HEK293 (cell line): Measurements from ENCODE around the gene PTCD1.

Experiments
- BCL11A ChIP-seq: fragments of 450-650 bp; formaldehyde crosslinking; IDR thresholded peaks from 2 replicates; pipeline ENCODE4 v1.5.1; 2016; ENCODE audit warnings: low read depth, missing biosample characterization, missing genetic modification characterization
- CTCF ChIP-seq: fragments of 450-650 bp; formaldehyde crosslinking; IDR thresholded peaks from 2 replicates; pipeline ENCODE4 v1.5.1; 2016; ENCODE audit warnings: missing biosample characterization, missing genetic modification characterization
- HOXC10 ChIP-seq: sonication (generic); formaldehyde crosslinking; IDR thresholded peaks from 2 replicates; pipeline ENCODE4 v1.8.1; 2023; ENCODE audit warnings: mild to moderate bottlenecking, missing genetic modification reagents
- KLF9 ChIP-seq: fragments of 450-650 bp; formaldehyde crosslinking; IDR thresholded peaks from 2 replicates; pipeline ENCODE4 v1.5.1; 2016; ENCODE audit warnings: missing biosample characterization, missing genetic modification characterization, low read depth
- TRIM28 ChIP-seq: IDR thresholded peaks from 2 replicates; pipeline ENCODE4 v1.6.1; 2011; ENCODE audit warnings: low read length, control low read depth, borderline replicate concordance
- ZBTB7A ChIP-seq: fragments of 450-650 bp; formaldehyde crosslinking; IDR thresholded peaks from 2 replicates; pipeline ENCODE4 v1.5.1; 2016; ENCODE audit warnings: low read depth, missing biosample characterization, missing genetic modification characterization
- ZBTB8A ChIP-seq: fragments of 450-650 bp; formaldehyde crosslinking; IDR thresholded peaks from 2 replicates; pipeline ENCODE4 v1.5.1; 2016; ENCODE audit warnings: missing biosample characterization, missing genetic modification characterization
- ZNF138 ChIP-seq: fragments of 450-650 bp; formaldehyde crosslinking; IDR thresholded peaks from 2 replicates; pipeline ENCODE4 v1.5.1; 2016; ENCODE audit warnings: missing biosample characterization, missing genetic modification characterization, borderline replicate concordance
- ZNF514 ChIP-seq: fragments of 450-650 bp; formaldehyde crosslinking; IDR thresholded peaks from 2 replicates; pipeline ENCODE4 v1.5.1; 2016; ENCODE audit warnings: missing biosample characterization, missing genetic modification characterization
- ZNF518A ChIP-seq: fragments of 450-650 bp; formaldehyde crosslinking; conservative IDR thresholded peaks from 2 replicates; pipeline ENCODE4 v1.5.1; 2016; ENCODE audit warnings: low read depth, missing biosample characterization, missing genetic modification characterization
- ZNF549 ChIP-seq: fragments of 450-650 bp; IDR thresholded peaks from 2 replicates; pipeline ENCODE4 v1.5.1; 2018; ENCODE audit warnings: missing biosample characterization, missing genetic modification characterization, mild to moderate bottlenecking, inconsistent platforms, moderate library complexity
- ZNF785 ChIP-seq: fragments of 450-650 bp; formaldehyde crosslinking; IDR thresholded peaks from 2 replicates; pipeline ENCODE4 v1.5.1; 2016; ENCODE audit warnings: missing biosample characterization, missing genetic modification characterization
- TF ChIP-seq, protein P1 (sequence below): fragments of 450-650 bp; formaldehyde crosslinking; IDR thresholded peaks from 2 replicates; pipeline ENCODE4 v1.5.1; 2016; ENCODE audit warnings: missing biosample characterization, missing genetic modification characterization

- no peak for TF ChIP-seq ZNF785 (tag by site-specific recombination)
- TF ChIP-seq ZNF138 (tag by site-specific recombination), result no peak
- TF ChIP-seq CTCF (tag by site-specific recombination), result no peak
- TF ChIP-seq ZNF514 (tag by site-specific recombination), result no peak
- no peak for TF ChIP-seq KLF9 (tag by site-specific recombination)
- TF ChIP-seq HOXC10 (CRISPR knock-in tag), result no peak
- no peak for TF ChIP-seq ZBTB8A (tag by site-specific recombination)
- TF ChIP-seq ZNF549, result no peak
- no peak for TF ChIP-seq TRIM28
- TF ChIP-seq, protein P1, sequence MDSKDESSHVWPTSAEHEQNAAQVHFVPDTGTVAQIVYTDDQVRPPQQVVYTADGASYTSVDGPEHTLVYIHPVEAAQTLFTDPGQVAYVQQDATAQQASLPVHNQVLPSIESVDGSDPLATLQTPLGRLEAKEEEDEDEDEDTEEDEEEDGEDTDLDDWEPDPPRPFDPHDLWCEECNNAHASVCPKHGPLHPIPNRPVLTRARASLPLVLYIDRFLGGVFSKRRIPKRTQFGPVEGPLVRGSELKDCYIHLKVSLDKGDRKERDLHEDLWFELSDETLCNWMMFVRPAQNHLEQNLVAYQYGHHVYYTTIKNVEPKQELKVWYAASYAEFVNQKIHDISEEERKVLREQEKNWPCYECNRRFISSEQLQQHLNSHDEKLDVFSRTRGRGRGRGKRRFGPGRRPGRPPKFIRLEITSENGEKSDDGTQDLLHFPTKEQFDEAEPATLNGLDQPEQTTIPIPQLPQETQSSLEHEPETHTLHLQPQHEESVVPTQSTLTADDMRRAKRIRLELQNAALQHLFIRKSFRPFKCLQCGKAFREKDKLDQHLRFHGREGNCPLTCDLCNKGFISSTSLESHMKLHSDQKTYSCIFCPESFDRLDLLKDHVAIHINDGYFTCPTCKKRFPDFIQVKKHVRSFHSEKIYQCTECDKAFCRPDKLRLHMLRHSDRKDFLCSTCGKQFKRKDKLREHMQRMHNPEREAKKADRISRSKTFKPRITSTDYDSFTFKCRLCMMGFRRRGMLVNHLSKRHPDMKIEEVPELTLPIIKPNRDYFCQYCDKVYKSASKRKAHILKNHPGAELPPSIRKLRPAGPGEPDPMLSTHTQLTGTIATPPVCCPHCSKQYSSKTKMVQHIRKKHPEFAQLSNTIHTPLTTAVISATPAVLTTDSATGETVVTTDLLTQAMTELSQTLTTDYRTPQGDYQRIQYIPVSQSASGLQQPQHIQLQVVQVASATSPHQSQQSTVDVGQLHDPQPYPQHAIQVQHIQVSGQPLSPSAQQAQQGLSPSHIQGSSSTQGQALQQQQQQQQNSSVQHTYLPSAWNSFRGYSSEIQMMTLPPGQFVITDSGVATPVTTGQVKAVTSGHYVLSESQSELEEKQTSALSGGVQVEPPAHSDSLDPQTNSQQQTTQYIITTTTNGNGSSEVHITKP (tag by site-specific recombination), result no peak
- TF ChIP-seq ZBTB7A (tag by site-specific recombination), result no peak
- TF ChIP-seq BCL11A (tag by site-specific recombination), result no peak
- TF ChIP-seq ZNF518A (tag by site-specific recombination), result no peak
These were observed 16.0 kb downstream of the PTCD1 start for GRCh38 chr7:99422625-99423024.
